ENCODE measurements around the gene CWC15.
"Not testable (repeated sequence)": the region's sequence is repeated elsewhere in the genome, so short reads cannot be mapped to it uniquely, and the experiment has no call there.

The CWC15 gene

GRCh38 chr11:94913718-94914394, 59.5 kb downstream of the CWC15 start:
- not testable (repeated sequence) for DNase-seq (ENCODE audit: low spot score)

- no peak for DNase-seq (ENCODE audit: low spot score)
These were observed 60.5 kb downstream of the CWC15 start for GRCh38 chr11:94912806-94913205.

Measured in HuH-7.5 (cell line).